PC-9 (cell line): ENCODE data around the gene GFOD2. TPM values are rescaled to one million over a fixed set of nuclear protein-coding genes. Genes with fewer than 3 reads are reported as not detected.

Experiments used
- BruUV-seq: library from RNA; stranded (reverse); fragments of 400-500 nt; replicated peaks from 2 replicates; lab custom pipeline; 2021; lab: Mats Ljungman, UMichigan
- CTCF ChIA-PET: fragments of 300-600 bp; sonication (Branson Sonifier 250); formaldehyde crosslinking; loops from one replicate; lab custom pipeline; 2022; ENCODE audit warnings: antibody characterized with exemption; lab: Charles Lee
- POLR2A ChIA-PET: fragments of 300-600 bp; sonication (Branson Sonifier 250); formaldehyde crosslinking; loops from one replicate; lab custom pipeline; 2022; ENCODE audit warnings: antibody characterized with exemption; ENCODE audit not compliant: unreplicated experiment; lab: Charles Lee
- DNase-seq, 2 experiments: peaks; one replicate each; pipeline versions ENCODE4 v3.0.0 to v3.0.0-alpha.2; 2015 to 2022; ENCODE audit warnings: mixed read lengths in 1 of 2
- H2AFZ ChIP-seq: fragments of 200-600 bp; sonication (generic); 2 replicates; pipeline ENCODE4 v1.8.1; 2017; ENCODE audit warnings: antibody characterized with exemption
- H3F3A ChIP-seq: fragments of 200-600 bp; sonication (generic); 2 replicates; pipeline ENCODE4 v1.8.1; 2017; ENCODE audit warnings: antibody characterized with exemption, mild to moderate bottlenecking, low read depth; ENCODE audit not compliant: insufficient read depth
- H3K27ac ChIP-seq: fragments of 200-600 bp; sonication (generic); 2 replicates; pipeline ENCODE4 v1.6.1; 2016; ENCODE audit warnings: mixed run types
- H3K27me3 ChIP-seq: fragments of 200-600 bp; sonication (generic); 2 replicates; pipeline ENCODE4 v1.6.1; 2016; ENCODE audit warnings: low read depth, mixed run types; ENCODE audit not compliant: insufficient read depth
- H3K36me3 ChIP-seq: fragments of 200-600 bp; sonication (generic); 2 replicates; pipeline ENCODE4 v1.6.1; 2016; ENCODE audit warnings: low read depth, mixed run types
- H3K4me1 ChIP-seq: fragments of 200-600 bp; sonication (generic); replicated peaks from 2 replicates; pipeline ENCODE4 v1.6.1; 2016; ENCODE audit warnings: mixed run types; ENCODE audit not compliant: insufficient read depth
- H3K4me2 ChIP-seq: fragments of 200-600 bp; sonication (generic); 2 replicates; pipeline ENCODE4 v1.6.1; 2017; ENCODE audit warnings: mixed run types
- H3K4me3 ChIP-seq: fragments of 200-600 bp; sonication (generic); 2 replicates; pipeline ENCODE4 v1.6.1; 2016; ENCODE audit warnings: mixed run types
- H3K79me2 ChIP-seq: fragments of 200-600 bp; sonication (generic); 2 replicates; pipeline ENCODE4 v1.6.1; 2017; ENCODE audit warnings: low read depth, mixed run types
- H3K9me2 ChIP-seq: fragments of 200-600 bp; sonication (generic); 2 replicates; pipeline ENCODE4 v1.8.1; 2017; ENCODE audit warnings: mild to moderate bottlenecking; ENCODE audit not compliant: insufficient read depth
- H3K9me3 ChIP-seq: fragments of 200-600 bp; sonication (generic); 2 replicates; pipeline ENCODE4 v1.8.1; 2016; ENCODE audit warnings: low read depth; ENCODE audit not compliant: insufficient read depth
- H4K20me1 ChIP-seq: fragments of 200-600 bp; sonication (generic); 2 replicates; pipeline ENCODE4 v1.8.1; 2017; ENCODE audit not compliant: insufficient read depth
- CTCF ChIP-seq: fragments of 200-600 bp; sonication (generic); conservative IDR thresholded peaks from 2 replicates; pipeline ENCODE4 v1.6.1; 2017; ENCODE audit warnings: mixed run types, antibody characterized with exemption, mild to moderate bottlenecking, moderate library complexity
- EZH2 ChIP-seq: fragments of 200-600 bp; sonication (generic); IDR thresholded peaks from 2 replicates; pipeline ENCODE4 v1.8.0; 2017; ENCODE audit warnings: antibody characterized with exemption, low read depth
- intact Hi-C: fragments of 100-400 bp; cut with micrococcal nuclease; formaldehyde crosslinking; loops from one replicate; pipeline ENCODE4 v1.10.0; 2022; ENCODE audit not compliant: unreplicated experiment
- total RNA-seq: library from RNA; stranded (reverse); gene quantifications from 2 replicates; pipeline ENCODE4 v1.2.3, GENCODE V29; 2021

The GFOD2 gene
- total RNA-seq, 1 experiment from 2014 or later = 17.6 TPM

- no peak for DNase-seq
- no peak overlapping the region for H2AFZ ChIP-seq
- H3F3A ChIP-seq = no peaks in the 10 kb centered on the region
- 0 out of 2 replicates have a peak, but pooled peaks cover 5% of the 10 kb centered on the region for H3K4me1 ChIP-seq
- H4K20me1 ChIP-seq = no peaks in the 10 kb centered on the region
- 0 out of 2 replicates have a peak, but pooled peaks have one; percentile 53 for TF ChIP-seq EZH2
- TF ChIP-seq CTCF = peak; percentile 47
- no peaks in the 10 kb centered on the region for H3K36me3 ChIP-seq
- POLR2A ChIA-PET = no interaction called here
- H3K9me3 ChIP-seq = no peaks in the 10 kb centered on the region
- H3K27me3 ChIP-seq = peaks cover 38% of the 10 kb centered on the region
- intact Hi-C loops = no loop called here
- H3K27ac ChIP-seq = no peak overlapping the region
- H3K4me3 ChIP-seq = peak overlapping the region; percentile 45; the same call in 1 of the 2 replicates
- CTCF ChIA-PET = no interaction called here
- no peaks in the 10 kb centered on the region for H3K9me2 ChIP-seq
- no peaks in the 10 kb centered on the region for H3K79me2 ChIP-seq
- BruUV-seq = no TSS peak
- peak overlapping the region; percentile 77 for H3K4me2 ChIP-seq
Measured at GRCh38 chr16:67653128-67653788, 65.9 kb downstream of the GFOD2 start.

DNA sequence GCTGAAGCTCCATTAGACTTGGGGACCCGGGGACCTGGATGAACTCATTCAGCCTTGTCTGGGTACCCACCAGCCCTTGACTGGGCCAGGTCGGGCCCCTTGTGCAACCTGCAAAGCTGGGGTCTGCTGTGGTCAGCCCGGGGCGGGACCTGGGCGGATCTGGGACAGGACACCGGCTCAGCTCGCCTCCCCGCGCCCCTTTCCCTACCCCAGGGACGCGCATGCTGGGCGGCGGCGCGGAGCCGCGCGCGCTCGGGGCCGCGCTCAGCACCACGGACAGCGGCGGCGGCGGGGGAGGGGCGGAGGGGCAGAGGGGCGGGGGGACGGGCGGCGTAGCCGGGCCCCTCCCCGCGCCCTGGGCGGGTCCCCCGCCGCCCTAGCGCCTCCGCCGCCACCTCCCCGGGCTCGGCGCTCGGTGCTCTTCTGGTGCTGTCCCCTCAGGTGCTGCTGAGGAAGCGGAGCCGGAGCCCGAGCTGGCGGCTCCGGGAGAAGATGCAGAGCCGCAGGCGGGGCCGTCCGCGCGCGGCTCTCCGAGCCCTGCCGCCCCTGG, 66.5 kb downstream of the GFOD2 start:
- Histone ChIP-seq H3K9me3 (no peaks in the 10 kb centered on the region), H3K27ac (no peak overlapping the region), H2AFZ (no peak overlapping the region), H4K20me1 (no peaks in the 10 kb centered on the region), H3F3A (no peaks in the 10 kb centered on the region), H3K36me3 (no peaks in the 10 kb centered on the region), H3K4me2 (peak overlapping the region; percentile 77; the same call in 1 of the 2 replicates), H3K79me2 (no peaks in the 10 kb centered on the region), H3K4me1 (0 out of 2 replicates have a peak, but pooled peaks cover 5% of the 10 kb centered on the region), H3K4me3 (peak overlapping the region; percentile 45; the same call in 1 of the 2 replicates), H3K9me2 (no peaks in the 10 kb centered on the region), H3K27me3 (peaks cover 38% of the 10 kb centered on the region)
- ChIA-PET POLR2A (no interaction called here), CTCF (no interaction called here)
- intact Hi-C loops = no loop called here
- DNase-seq = no peak
- BruUV-seq = no TSS peak
- no peak for TF ChIP-seq CTCF
- no peak for TF ChIP-seq EZH2

DNA sequence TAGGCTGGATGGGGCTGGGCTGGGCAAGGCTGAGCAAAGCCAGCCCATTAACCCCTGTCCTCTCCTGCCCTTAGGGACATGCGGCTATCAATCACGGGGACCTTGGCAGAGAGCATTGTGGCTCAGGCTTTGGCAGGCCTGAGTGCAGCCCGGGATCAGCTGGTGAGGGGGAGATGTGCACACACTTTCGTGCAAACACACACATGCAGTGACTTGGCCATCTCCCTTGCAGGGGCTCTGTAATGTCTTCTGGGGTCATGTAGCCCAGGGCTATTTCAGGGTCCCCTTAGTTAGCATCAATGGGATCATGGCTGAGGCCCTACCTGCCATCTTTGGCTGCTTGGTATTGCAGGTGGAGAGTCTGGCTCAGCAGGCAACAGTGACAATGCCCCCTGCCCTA, 67.3 kb downstream of the GFOD2 start:
- Histone ChIP-seq H2AFZ (no peak overlapping the region), H3K27me3 (peaks cover 38% of the 10 kb centered on the region), H3K79me2 (no peaks in the 10 kb centered on the region), H3K4me3 (no peak overlapping the region), H3K27ac (no peak overlapping the region), H3K9me2 (no peaks in the 10 kb centered on the region), H3K4me2 (no peak overlapping the region), H3F3A (no peaks in the 10 kb centered on the region), H3K9me3 (no peaks in the 10 kb centered on the region), H3K4me1 (0 out of 2 replicates have a peak, but pooled peaks cover 5% of the 10 kb centered on the region), H3K36me3 (no peaks in the 10 kb centered on the region), H4K20me1 (no peaks in the 10 kb centered on the region)
- ChIA-PET POLR2A (interaction anchor here (0.6 to 0.9 kb wide), 2 partner anchors 8 to 171 kb away, joined by 4 read pairs; partner anchors contain the start of genes ACD and ATP6V0D1), CTCF (no interaction called here)
- intact Hi-C loops = no loop called here
- TF ChIP-seq CTCF (no peak), EZH2 (no peak)
- no TSS peak for BruUV-seq
- DNase-seq = no peak
